H9 (cell line): Measurements from ENCODE around the gene SYNGR4. TPM values are rescaled to one million over a fixed set of nuclear protein-coding genes. Genes with fewer than 3 reads are reported as not detected.
A peak's percentile ranks its signal among the peaks of the same experiment; 100 is the strongest.

ENCODE experiments used
- DNase-seq: peaks from one replicate; pipeline ENCODE4 v3.0.0-alpha.2; 2017
- H2AFZ ChIP-seq: one replicate; pipeline ENCODE4 v1.6.1; 2013; ENCODE audit warnings: mild to moderate bottlenecking, low read length, control low read depth, moderate library complexity
- H2AK5ac ChIP-seq: 2 replicates; pipeline ENCODE4 v1.6.1; 2013; ENCODE audit warnings: low read length, control low read depth, mixed read lengths; ENCODE audit not compliant: insufficient read length
- H2BK120ac ChIP-seq: one replicate; pipeline ENCODE4 v1.6.1; 2013; ENCODE audit warnings: low read depth, mild to moderate bottlenecking, low read length, control low read depth, inconsistent platforms; ENCODE audit not compliant: poor library complexity, severe bottlenecking
- H2BK12ac ChIP-seq: 2 replicates; pipeline ENCODE4 v1.6.1; 2013; ENCODE audit warnings: low read length, control low read depth, mixed read lengths, low read depth; ENCODE audit not compliant: insufficient read length
- H2BK15ac ChIP-seq: 2 replicates; pipeline ENCODE4 v1.6.1; 2013; ENCODE audit warnings: low read depth, low read length, control low read depth
- H2BK20ac ChIP-seq: one replicate; pipeline ENCODE4 v1.6.1; 2013; ENCODE audit warnings: low read depth, mild to moderate bottlenecking, low read length, control low read depth, inconsistent platforms; ENCODE audit not compliant: poor library complexity, severe bottlenecking
- H2BK5ac ChIP-seq: 2 replicates; pipeline ENCODE4 v1.6.1; 2013; ENCODE audit warnings: low read length, control low read depth, mixed read lengths; ENCODE audit not compliant: insufficient read length
- H3K14ac ChIP-seq: 2 replicates; pipeline ENCODE4 v1.6.1; 2013; ENCODE audit warnings: low read length, control low read depth; ENCODE audit not compliant: insufficient read depth
- H3K18ac ChIP-seq: 2 replicates; pipeline ENCODE4 v1.6.1; 2013; ENCODE audit warnings: low read depth, mild to moderate bottlenecking, mixed read lengths, low read length, control low read depth; ENCODE audit not compliant: insufficient read length
- H3K23ac ChIP-seq: 2 replicates; pipeline ENCODE4 v1.6.1; 2013; ENCODE audit warnings: low read length, control low read depth, mixed read lengths, low read depth; ENCODE audit not compliant: insufficient read length
- H3K23me2 ChIP-seq: 2 replicates; pipeline ENCODE4 v1.6.1; 2013; ENCODE audit warnings: low read depth, mild to moderate bottlenecking, mixed read lengths, low read length, control low read depth; ENCODE audit not compliant: insufficient read length, poor library complexity, severe bottlenecking
- H3K27ac ChIP-seq: 2 replicates; pipeline ENCODE4 v1.5.1; 2013; ENCODE audit warnings: low read length, control low read depth, mixed read lengths, low read depth; ENCODE audit not compliant: insufficient read length
- H3K27me3 ChIP-seq: 2 replicates; pipeline ENCODE4 v1.6.1; 2013; ENCODE audit warnings: low read length, control low read depth, inconsistent platforms; ENCODE audit not compliant: insufficient read depth
- H3K4ac ChIP-seq: 2 replicates; pipeline ENCODE4 v1.6.1; 2013; ENCODE audit warnings: low read depth, mild to moderate bottlenecking, control low read depth, inconsistent platforms, low read length, moderate library complexity
- H3K4me1 ChIP-seq: 2 replicates; pipeline ENCODE4 v1.6.1; 2013; ENCODE audit warnings: low read length, control low read depth, inconsistent platforms; ENCODE audit not compliant: insufficient read depth
- H3K4me2 ChIP-seq: 2 replicates; pipeline ENCODE4 v1.6.1; 2013; ENCODE audit warnings: low read length, control low read depth, mixed read lengths; ENCODE audit not compliant: insufficient read length, insufficient read depth
- H3K56ac ChIP-seq: 2 replicates; pipeline ENCODE4 v1.6.1; 2013; ENCODE audit warnings: low read depth, mild to moderate bottlenecking, mixed read lengths, low read length, control low read depth; ENCODE audit not compliant: insufficient read length
- H3K79me1 ChIP-seq: 2 replicates; pipeline ENCODE4 v1.6.1; 2013; ENCODE audit warnings: low read depth, mild to moderate bottlenecking, moderate library complexity, low read length, control low read depth, inconsistent platforms; ENCODE audit not compliant: insufficient read depth, poor library complexity, severe bottlenecking
- H3K79me2 ChIP-seq: 2 replicates; pipeline ENCODE4 v1.6.1; 2013; ENCODE audit warnings: low read length, control low read depth, inconsistent platforms; ENCODE audit not compliant: insufficient read depth
- H3K9ac ChIP-seq: 2 replicates; pipeline ENCODE4 v1.6.1; 2013; ENCODE audit warnings: low read length, control low read depth, mixed read lengths; ENCODE audit not compliant: insufficient read length; ENCODE audit errors: extremely low read depth
- H3K9me3 ChIP-seq: one replicate; pipeline ENCODE4 v1.6.1; 2013; ENCODE audit warnings: low read depth, low read length, inconsistent platforms; ENCODE audit not compliant: control insufficient read depth
- H3T11ph ChIP-seq: one replicate; pipeline ENCODE4 v1.6.1; 2013; ENCODE audit warnings: mild to moderate bottlenecking, low read length, control low read depth, inconsistent platforms
- H4K20me1 ChIP-seq: one replicate; pipeline ENCODE4 v1.6.1; 2013; ENCODE audit not compliant: control insufficient read depth, insufficient read length, insufficient read depth
- H4K5ac ChIP-seq: 2 replicates; pipeline ENCODE4 v1.6.1; 2013; ENCODE audit warnings: low read depth, mild to moderate bottlenecking, mixed read lengths, low read length, control low read depth; ENCODE audit not compliant: insufficient read length
- H4K8ac ChIP-seq: replicated peaks from 2 replicates; pipeline ENCODE4 v1.6.1; 2013; ENCODE audit warnings: low read length, control low read depth, mixed read lengths, low read depth; ENCODE audit not compliant: insufficient read length
- H4K91ac ChIP-seq: 2 replicates; pipeline ENCODE4 v1.6.1; 2013; ENCODE audit warnings: low read depth, mild to moderate bottlenecking, moderate library complexity, mixed read lengths, low read length, control low read depth; ENCODE audit not compliant: insufficient read length
- H3K27ac Mint-ChIP-seq, 3 experiments: 2 replicates in 2 of 3; 3 replicates in 1 of 3; pipeline ENCODE4 v1.8.0; 2020 to 2021; ENCODE audit warnings: mixed read lengths in 3 of 3, mild to moderate bottlenecking in 1 of 3, moderate library complexity in 1 of 3
- H3K27me3 Mint-ChIP-seq: 2 replicates; pipeline ENCODE4 v1.8.0; 2021; ENCODE audit warnings: low read depth, mild to moderate bottlenecking, moderate library complexity, mixed read lengths
- H3K36me3 Mint-ChIP-seq, 3 experiments: 2 replicates in 2 of 3; 3 replicates in 1 of 3; pipeline ENCODE4 v1.8.0; 2020 to 2021; ENCODE audit warnings: low read depth in 3 of 3, mixed read lengths in 3 of 3; ENCODE audit not compliant: insufficient read depth in 1 of 3
- H3K4me1 Mint-ChIP-seq, 2 experiments: 2 replicates each; pipeline ENCODE4 v1.8.0; 2020; ENCODE audit warnings: mixed read lengths in 2 of 2
- H3K4me3 Mint-ChIP-seq, 2 experiments: 2 replicates in 1 of 2; 3 replicates in 1 of 2; pipeline ENCODE4 v1.8.0; 2020 to 2021; ENCODE audit warnings: mild to moderate bottlenecking in 2 of 2, mixed read lengths in 2 of 2, moderate library complexity in 1 of 2
- H3K9me3 Mint-ChIP-seq, 2 experiments: 2 replicates in 1 of 2; 3 replicates in 1 of 2; pipeline ENCODE4 v1.8.0; 2020; ENCODE audit warnings: mild to moderate bottlenecking in 2 of 2, mixed read lengths in 2 of 2, moderate library complexity in 1 of 2
- CTCF ChIP-seq: fragments of 200-600 bp; sonication (generic); conservative IDR thresholded peaks from 3 replicates; pipeline ENCODE4 v1.8.0; 2021; ENCODE audit warnings: antibody characterized with exemption, mild to moderate bottlenecking
- WGBS: extraction: QIAGEN DNeasy Blood & Tissue Kit; methylation state at CpG from one replicate; pipeline ENCODE4 v1.1.7; 2013; ENCODE audit warnings: missing lambda C conversion rate, low lambda C conversion rate, mixed read lengths; ENCODE audit not compliant: insufficient read length; ENCODE audit errors: extremely low coverage; 5-methylcytosine and 5-hydroxymethylcytosine counted together
- total RNA-seq: library from RNA; stranded (reverse); gene quantifications from 2 replicates; pipeline ENCODE4 v1.2.1, GENCODE V29; 2021

SYNGR4 gene
- total RNA-seq, 1 experiment from 2014 or later, result 0.31 TPM

- Histone ChIP-seq H2BK20ac (no peak overlapping the region), H3K4me2 (no peak overlapping the region), H4K91ac (no peak overlapping the region), H4K5ac (no peak overlapping the region), H3K9me3 (no peaks in the 10 kb centered on the region), H3K9ac (no peak overlapping the region), H2AFZ (no peak overlapping the region), H2BK15ac (no peak overlapping the region), H3K4ac (no peak overlapping the region), H2AK5ac (no peak overlapping the region), H2BK5ac (no peak overlapping the region), H3K79me2 (no peaks in the 10 kb centered on the region), H3K14ac (no peak overlapping the region), H3T11ph (no peak overlapping the region), H3K23ac (no peak overlapping the region), H3K18ac (no peak overlapping the region), H3K56ac (no peak overlapping the region), H3K27ac (no peak overlapping the region), H2BK12ac (no peak overlapping the region), H3K4me1 (no peaks in the 10 kb centered on the region), H3K79me1 (no peaks in the 10 kb centered on the region), H4K8ac (no peak overlapping the region), H3K27me3 (no peaks in the 10 kb centered on the region), H2BK120ac (no peak overlapping the region), H4K20me1 (no peaks in the 10 kb centered on the region), H3K23me2 (no peaks in the 10 kb centered on the region)
- H3K36me3 Mint-ChIP-seq, result peaks cover 34 to 51% (median 48%) of the 10 kb centered on the region in 3 experiments
- H3K4me3 Mint-ChIP-seq, result no peak overlapping the region
- peak overlapping the region in 2 of 3 experiments; percentile 50 to 87; a peak in 3 of 7 replicates for H3K27ac Mint-ChIP-seq
- TF ChIP-seq CTCF, result peak; percentile 35; the same call in 2 of the 3 replicates
- H3K4me1 Mint-ChIP-seq, result no peaks in the 10 kb centered on the region
- H3K9me3 Mint-ChIP-seq, result no peaks in the 10 kb centered on the region
- WGBS, result no CpG with 5 or more reads among the region's 11 CpGs
- H3K27me3 Mint-ChIP-seq, result no peaks in the 10 kb centered on the region; the same call in 1 of the 2 replicates
- no peak for DNase-seq
Observed at GRCh38 chr19:48381178-48381950, 17.2 kb downstream of the SYNGR4 start.
